Occipital lobe (tissue), 2 donors: ENCODE results near the gene TP53TG5. TPM values are rescaled to one million over a fixed set of nuclear protein-coding genes. Genes with fewer than 3 reads are reported as not detected.
A peak's percentile ranks its signal among the peaks of the same experiment; 100 is the strongest.

Experiments
- DNase-seq: peaks from one replicate; lab custom pipeline; 2025; lab: John Stamatoyannopoulos, UW
- total RNA-seq: library from RNA; depleted of rRNA; stranded (reverse); fragments of >200 nt; gene quantifications from one replicate; pipeline ENCODE4 v1.2.3, GENCODE V29; 2014

The TP53TG5 gene
- total RNA-seq = not detected

DNA sequence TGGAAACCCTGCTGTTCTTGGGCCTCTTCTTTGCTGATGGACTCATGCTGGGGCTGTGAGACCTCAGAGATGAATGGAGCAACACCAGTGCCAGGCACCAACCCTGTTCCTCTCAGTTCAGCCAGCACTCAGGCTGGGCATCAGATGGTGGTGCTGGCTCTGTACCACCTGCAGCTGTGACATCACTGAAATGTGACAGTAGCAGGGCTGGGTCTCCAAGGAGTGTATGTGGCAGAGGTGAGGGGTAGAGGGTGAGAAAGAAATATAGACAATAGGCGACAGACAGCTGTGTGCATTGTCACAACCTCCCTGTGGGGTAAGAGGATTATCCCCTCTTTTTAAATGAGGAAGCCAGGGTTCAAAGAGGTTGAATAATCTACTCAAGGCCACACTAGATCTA lies at the start of gene TP53TG5:
Gene TP53TG5 (minus strand): TSS at position 135 of the 400 bp plus-strand sequence. CDS start 89 bp downstream, at position 46.
- DNase-seq = peak; percentile 51

DNA sequence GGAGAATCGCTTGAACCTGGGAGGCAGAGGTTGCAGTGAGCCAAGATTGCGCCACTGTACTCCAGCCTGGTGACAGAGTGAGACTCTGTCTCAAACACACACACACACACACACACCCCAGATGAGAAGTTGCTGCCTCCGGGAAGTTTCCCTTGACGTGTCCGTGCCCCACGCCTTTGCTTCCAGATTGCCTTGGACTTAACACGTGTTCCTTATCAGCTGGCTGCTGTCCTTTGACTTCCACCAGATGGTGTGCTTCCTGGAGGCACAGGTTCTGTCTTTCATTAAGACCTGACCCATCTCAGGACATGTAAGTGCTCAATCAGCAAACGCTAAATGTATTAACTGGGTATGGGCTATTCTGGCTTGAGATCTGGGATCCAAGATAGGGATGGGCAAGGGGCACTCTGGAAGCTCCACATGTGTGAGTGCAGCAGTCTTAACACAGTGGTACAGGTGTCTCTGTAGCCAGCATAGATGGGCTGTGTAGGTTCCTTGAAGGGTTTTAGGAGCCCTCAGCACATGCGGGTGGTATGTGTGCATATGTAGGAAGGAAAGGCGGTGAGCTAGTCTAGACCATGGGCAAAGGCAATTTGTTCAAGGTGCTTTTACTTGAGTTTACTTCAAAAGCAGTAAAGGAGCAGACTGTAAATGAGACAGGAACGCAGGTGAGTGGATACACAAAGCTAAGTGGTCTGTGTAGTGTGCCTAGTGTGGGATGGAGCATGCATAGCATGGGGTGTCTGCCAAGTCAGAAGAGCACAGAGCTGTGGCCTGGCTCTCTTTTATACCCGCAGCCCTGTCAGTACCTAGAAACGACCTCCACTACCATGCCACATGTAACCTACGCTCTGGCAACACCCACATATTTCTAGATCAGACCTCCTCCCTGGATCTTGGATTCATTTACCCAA lies 49.4 kb upstream of the TP53TG5 start:
- DNase-seq = no peak

DNA sequence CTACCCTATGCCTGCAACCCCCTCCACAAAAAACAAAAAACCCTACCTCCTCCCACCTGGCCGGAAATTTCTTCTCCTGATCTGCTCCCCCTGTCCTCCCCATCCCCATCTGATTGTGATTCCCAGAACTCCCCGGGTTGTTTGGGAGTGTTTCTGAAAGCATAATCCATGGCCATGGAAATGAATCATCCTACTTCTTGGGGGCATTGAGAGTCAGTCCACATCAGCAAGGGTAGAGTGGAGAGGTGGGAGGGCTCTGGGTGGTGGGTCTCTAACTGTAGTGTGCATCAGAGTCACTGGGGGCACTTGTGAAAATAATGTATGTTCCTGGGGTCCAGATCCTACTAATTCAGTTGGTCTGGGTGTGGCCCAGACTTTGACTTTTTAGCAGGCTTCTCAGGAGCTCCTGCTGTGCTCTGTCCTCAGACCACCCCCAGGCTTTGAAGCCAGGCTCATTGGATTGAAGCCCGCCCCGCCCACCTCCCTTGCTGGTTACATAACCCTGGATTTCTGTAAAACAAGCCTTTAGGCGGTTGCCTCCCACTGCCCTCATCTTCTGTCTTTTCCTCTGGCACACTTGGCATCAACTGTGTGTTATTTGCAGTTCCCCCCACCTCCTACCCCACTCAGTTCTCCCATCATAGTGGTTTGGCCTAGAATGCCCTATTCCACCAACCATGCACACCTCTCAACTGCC lies 48.3 kb upstream of the TP53TG5 start:
- peak; percentile 27 for DNase-seq

DNA sequence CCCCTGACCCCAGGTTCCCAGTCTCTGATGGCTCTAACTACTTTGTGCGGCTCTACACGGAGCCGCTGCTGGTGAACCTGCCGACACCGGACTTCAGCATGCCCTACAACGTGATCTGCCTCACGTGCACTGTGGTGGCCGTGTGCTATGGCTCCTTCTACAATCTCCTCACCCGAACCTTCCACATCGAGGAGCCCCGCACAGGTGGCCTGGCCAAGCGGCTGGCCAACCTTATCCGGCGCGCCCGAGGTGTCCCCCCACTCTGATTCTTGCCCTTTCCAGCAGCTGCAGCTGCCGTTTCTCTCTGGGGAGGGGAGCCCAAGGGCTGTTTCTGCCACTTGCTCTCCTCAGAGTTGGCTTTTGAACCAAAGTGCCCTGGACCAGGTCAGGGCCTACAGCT lies 47.4 kb upstream of the TP53TG5 start:
- DNase-seq = no peak

DNA sequence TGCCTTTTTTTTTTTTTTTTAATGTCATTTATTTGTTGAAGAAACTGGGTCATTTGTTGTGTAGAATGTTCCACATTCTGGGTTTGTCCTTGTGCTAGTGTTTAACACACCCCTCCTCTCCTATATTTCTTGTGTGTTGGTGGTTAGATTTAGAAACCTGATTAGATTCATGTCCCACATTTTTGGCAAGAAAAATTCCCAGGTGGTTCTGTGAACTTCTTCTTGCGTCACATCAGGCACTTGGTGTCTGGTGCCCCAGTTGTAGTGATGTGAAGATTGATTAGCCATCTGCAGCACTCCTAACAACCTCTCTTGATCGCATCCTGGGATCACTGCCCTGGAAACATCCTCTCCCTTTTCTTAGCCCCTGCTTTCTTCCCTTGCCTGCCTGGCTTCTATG lies 45.6 kb upstream of the TP53TG5 start:
- DNase-seq = no peak

DNA sequence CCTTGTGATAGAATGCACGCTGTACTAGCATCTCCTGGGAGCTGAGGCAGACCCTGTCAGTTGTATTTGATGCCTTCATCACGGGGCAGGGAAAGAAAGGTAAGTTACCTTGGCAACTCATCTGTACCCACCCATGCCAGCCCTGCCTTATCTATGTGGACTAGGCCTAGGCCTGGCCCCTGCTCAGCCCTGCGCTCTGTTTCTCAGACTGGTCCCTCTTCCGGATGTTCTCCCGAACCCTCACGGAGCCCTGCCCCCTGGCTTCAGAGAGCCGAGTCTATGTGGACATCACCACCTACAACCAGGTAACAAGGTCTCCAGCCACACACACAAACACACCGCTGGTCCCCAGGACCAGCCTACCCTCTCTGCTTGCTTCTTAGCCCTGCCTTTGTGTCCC lies 42.0 kb upstream of the TP53TG5 start:
- DNase-seq = no peak

DNA sequence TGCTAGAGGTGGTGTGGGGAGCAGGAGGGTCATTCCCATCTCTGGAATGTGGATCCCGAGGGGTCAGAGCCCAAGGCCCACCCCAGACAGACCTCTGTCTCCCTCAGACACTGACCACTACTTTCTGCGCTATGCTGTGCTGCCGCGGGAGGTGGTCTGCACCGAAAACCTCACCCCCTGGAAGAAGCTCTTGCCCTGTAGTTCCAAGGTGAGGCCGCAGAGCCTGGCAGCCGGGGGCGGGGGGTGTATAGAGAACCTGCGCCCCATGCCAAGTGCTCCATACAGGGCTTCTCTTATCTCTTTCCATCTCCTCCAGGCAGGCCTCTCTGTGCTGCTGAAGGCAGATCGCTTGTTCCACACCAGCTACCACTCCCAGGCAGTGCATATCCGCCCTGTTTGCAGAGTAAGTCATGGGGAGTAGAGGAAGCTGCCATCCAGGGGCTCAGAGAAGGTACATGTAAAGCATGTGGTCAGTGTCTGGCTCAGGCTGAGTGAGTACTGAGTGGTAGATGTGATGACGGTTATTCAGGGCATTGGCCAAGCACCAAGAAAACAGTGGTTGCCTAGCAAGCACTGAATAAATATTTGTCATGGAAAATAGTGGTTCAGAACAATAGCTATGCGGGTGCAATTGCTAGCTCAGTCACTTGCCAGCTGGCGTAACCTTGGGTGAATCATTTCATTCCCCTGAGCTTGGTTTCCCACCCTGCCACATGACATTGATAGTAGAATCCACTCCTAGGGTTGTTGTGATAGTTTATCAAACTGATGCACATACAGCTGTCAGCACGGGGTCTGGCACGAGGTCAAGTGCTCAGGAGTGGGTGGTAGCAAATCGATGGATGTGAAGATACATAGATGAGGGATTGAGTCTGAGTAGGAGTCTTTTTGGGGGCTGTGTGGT lies 41.3 kb upstream of the TP53TG5 start:
- DNase-seq = peak; percentile 62

DNA sequence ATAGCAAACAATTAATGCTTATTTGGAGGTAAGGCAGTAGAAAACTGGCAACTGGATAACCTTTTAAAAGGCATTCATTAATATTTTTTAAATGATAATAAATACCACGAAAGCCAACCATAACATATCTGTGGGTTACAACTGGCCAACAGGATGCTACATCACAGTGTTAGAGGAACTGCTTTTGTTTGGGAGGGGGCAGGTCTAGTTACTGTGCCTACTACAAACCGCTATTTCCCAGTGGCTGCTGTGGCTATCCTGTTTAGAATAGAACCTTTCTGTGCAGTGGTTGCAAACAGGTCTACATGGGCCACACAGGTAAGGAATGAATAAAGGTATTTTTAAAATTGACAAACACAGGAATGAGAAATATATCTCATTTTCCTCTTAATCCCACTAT lies 38.8 kb upstream of the TP53TG5 start:
- DNase-seq = no peak

DNA sequence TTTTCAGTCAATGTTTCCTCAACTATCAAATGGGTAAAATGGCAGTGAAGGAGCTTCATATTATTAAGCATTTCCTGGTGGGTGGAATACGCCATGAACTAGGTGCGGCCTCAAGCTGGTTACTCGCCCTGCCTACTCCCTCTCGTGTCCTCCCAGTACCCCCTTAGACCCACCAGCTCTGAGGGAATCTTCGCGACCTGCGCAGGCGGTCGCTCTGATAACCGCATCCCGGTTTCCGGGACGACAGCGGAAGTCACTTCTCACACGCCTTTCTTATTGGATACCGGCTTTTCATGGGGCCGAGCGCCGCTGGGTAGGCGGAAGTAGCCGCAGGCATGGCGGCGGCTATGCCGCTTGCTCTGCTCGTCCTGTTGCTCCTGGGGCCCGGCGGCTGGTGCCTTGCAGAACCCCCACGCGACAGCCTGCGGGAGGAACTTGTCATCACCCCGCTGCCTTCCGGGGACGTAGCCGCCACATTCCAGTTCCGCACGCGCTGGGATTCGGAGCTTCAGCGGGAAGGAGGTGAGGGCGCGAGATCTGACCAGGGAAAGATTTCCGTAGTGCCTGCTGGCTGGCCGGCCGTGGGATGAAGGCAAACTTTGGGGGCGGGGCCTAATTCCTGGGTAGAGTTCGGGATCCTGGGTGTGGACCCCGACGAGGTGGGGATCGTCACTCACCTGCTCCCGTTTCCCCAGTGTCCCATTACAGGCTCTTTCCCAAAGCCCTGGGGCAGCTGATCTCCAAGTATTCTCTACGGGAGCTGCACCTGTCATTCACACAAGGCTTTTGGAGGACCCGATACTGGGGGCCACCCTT lies 37.9 kb upstream of the TP53TG5 start, which contains the start of gene PIGT:
Gene PIGT (plus strand): TSS at position 320 of the 816 bp plus-strand sequence. CDS start 16 bp downstream, at position 336.
- peak; percentile 84 for DNase-seq

DNA sequence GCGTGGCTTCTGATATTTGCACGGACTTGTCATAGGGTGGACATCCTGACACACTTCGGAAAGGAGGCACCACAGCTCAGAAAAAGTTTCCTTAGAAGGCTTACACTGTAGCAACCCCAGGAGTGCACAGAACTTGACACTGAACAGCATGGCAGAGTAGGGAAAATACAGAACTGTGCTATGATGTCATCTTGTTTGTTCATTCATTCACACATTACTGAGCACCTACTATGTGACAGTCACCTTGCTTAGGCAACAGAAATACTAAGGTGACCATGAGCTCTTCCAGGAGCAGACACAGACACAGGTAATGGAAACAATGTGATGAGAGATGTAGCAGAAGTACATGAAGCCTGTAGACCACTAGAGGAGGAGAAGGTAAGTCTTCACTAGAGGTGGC lies 35.4 kb upstream of the TP53TG5 start:
- DNase-seq = no peak

DNA sequence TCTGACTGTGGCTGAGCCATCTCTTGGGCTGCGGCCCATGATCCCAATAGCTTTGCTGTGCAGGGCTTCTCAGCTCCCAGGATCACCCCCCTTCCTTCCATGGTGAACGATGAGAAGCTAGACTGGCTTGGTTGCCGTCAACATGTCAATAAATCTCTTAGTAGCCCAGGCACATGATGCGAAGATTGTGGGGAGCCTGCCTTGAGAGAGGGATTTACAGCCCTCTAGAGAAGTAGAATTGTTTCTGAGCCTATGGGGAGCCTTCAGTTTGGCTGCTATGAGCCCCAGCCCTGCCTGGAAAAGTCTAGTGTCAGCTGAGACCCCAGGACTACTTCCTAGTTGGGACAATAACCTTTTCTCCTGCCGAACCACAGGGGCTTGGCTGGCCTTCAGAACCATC lies 34.5 kb upstream of the TP53TG5 start:
- DNase-seq = no peak

DNA sequence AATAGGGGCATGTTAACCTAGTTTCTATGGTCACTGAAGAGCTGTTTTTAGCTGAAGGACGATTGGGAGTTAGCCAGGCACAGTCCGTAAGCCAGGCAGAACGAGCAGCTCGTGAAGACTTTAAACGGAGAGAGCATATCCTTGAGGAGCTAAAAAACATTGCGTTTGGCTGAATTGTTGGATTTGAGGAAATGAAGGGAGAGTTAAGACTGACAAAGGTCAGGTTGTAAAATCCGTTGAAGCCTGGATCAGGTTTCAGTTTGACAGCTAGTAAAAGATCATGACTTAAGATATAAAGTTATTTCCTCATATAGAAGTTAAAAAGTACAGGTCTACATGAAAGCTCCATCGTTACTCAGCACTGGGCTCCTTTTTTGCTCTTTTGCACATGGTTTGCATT lies 32.8 kb upstream of the TP53TG5 start:
- no peak for DNase-seq

DNA sequence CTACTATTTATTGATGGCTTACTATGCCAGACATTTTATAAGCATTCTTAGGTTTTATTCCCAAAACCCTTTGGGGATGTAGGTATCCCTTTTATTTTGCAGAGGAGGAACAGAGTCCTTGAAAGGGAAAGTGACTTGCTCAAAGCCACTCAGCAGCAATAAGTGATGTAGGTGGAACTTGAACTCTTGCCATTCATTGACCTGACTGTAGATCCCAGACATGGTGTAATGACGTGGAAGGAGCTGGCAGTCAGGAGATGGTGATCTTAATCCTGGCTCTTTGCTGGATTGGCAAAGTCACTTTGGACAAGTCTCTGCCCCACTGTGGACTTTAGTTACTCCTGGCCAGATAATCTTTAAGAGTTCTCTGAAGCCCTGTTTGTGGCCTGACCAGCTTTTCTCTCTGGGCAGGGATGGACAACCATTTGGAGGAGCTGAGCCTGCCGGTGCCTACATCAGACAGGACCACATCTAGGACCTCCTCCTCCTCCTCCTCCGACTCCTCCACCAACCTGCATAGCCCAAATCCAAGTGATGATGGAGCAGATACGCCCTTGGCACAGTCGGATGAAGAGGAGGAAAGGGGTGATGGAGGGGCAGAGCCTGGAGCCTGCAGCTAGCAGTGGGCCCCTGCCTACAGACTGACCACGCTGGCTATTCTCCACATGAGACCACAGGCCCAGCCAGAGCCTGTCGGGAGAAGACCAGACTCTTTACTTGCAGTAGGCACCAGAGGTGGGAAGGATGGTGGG lies 31.6 kb upstream of the TP53TG5 start:
- no peak for DNase-seq

DNA sequence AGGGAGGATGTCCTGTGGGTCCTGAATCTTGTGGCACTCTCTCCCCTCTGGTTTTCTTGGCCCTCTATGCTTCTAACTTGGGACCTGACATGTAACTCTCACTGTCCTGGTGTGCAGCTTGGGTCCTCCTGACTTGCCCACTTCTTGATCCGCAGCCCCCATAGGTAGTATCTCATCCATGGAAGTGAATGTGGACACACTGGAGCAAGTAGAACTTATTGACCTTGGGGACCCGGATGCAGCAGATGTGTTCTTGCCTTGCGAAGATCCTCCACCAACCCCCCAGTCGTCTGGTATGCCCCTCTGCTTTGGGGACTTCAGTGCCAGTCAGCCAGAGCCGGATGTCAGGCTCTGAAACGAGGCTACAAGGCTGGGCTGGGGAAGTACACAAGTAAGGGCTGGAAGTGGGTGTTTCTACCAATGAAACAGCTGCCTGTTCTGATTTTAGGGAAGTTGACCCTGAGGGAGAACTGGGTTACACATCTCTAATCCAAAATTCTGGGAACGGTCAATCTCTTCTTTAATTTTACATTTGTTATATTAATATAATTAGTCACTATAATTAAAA lies 30.6 kb upstream of the TP53TG5 start:
- no peak for DNase-seq

DNA sequence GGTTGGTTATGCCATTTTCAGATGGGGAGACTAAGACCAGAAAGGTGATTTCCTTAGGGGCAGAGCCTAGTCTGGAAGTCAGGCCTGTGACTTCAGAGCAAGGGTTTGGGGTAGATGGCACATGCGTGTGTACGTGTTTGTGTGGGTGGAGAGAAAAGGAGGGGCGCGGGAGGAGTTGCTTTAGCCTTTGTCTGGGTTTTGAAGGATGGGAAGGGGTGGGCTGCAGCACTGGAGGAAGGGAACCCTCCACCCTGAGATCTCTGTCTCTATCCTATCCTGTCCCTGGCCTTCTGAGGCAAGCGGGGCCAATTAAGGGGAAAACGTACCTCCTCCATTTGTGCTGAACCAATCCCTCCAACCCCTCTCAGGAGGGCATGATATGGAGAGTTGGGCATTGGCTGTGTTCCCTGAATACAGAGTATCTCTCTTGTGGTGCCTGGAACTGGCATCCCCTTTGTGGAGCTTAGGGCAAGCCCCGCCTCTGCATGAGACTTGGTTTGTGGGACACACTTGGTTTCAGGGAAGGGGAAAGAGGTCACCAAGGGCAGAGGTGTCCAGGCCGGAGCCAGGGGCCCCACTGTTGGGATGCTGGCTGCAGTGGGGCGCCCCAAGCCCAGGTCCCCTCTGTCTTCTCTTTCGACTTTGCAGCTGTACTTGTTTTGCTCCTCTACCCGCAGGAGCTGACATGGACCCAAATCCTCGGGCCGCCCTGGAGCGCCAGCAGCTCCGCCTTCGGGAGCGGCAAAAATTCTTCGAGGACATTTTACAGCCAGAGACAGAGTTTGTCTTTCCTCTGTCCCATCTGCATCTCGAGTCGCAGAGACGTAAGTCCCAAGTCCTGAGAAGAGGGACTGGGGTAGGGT lies 29.9 kb upstream of the TP53TG5 start, which contains the start of gene DBNDD2:
Gene DBNDD2 (plus strand): TSS at position 507 of the 863 bp plus-strand sequence. CDS start 179 bp downstream, at position 686.
- DNase-seq = peak; percentile 84

DNA sequence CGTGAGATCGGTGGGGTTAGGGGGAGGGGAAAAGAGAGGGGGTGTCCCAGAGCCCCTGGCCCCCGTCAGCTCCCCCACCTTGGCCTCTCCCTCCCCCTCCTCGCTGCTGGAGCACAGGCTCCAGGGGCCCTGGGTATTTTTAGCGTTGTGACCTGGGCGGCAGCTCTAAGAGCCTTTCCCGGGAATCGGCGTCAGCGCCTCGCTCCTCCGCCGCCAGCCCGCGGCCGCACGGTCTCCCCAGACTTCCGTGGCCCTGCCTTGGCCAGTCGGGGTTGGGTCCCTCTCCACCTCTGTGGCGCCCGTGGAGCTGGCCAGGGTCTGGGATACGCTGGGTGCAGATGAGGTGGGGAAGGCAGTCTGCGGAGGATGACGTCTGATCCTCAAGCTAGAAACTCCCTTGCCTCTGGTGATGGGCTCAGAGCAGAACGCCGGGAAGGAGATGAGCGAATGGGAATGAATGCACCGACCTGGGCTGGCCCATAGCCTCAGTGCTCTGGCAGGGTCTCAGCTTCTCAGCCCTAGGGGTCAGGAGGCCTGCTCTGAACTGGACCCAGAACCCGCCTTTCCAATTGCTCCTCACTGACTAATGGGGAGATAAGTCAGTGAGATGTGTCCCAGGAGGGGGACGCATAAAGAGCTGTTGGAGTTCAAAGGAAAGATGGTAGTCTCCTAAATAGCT lies 29.1 kb upstream of the TP53TG5 start:
- peak; percentile 50 for DNase-seq

DNA sequence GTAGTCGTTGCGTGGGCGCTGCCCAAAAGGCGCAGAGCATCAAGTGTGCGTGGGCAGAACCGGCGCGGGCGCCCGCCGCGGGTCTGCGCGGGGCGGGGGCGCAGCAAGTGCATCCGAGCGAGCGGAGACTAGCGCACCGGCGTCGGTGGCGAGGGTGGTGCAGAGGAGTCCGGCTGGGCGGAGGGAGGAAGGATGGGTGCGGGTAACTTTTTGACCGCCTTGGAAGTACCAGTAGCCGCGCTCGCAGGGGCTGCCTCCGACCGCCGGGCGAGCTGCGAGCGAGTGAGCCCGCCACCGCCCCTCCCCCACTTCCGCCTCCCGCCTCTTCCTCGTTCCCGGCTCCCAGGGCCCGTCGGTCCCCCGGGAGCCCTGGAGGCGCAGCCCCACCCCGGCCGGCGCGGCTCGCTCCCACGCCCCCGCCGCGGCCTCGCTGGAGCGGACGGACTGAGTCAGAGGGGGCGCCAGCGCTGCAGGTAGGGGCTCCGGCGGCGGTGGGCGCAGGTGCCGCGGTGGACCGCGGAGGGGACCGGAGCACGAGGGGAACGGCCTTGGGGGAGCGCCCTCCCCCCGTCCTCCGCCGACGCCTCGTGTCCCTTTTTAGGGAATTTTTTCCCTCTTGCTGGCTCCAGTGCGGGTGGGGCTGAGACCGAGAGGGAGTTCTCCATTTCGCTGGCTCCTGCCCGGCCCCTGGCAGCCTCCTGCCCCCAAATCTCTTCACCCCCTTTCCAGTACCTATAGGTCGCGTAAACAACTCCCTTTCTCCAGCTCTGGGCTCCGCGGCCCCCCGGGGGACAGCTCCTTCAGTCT lies 28.3 kb upstream of the TP53TG5 start:
- DNase-seq = peak; percentile 65
